HCT116 (cell line): ENCODE data around the gene TBC1D17.

Experiments used
- CTCF ChIP-seq, 3 experiments: fragments of 200-600 bp in 1 of 3; sonication (generic) in 1 of 3; IDR thresholded peaks in 2 of 3; conservative IDR thresholded peaks in 1 of 3; 2 replicates each; pipeline ENCODE4 v1.5.1; 2012 to 2017; ENCODE audit warnings: low read depth in 2 of 3, low read length in 2 of 3, antibody characterized with exemption in 1 of 3, borderline replicate concordance in 1 of 3, control low read depth in 1 of 3, mild to moderate bottlenecking in 1 of 3, mixed read lengths in 1 of 3, mixed run types in 1 of 3, moderate library complexity in 1 of 3; ENCODE audit not compliant: insufficient read depth in 1 of 3
- SRF ChIP-seq: IDR thresholded peaks from 2 replicates; pipeline ENCODE4 v1.6.1; 2012; ENCODE audit warnings: low read depth

- TF ChIP-seq CTCF (IDR thresholded peaks at IDR 0.05 in 2 of 3, conservative IDR thresholded peaks at IDR 0.05 in 1 of 3; ENCODE audit: borderline replicate concordance in 1 of 3, insufficient read depth in 1 of 3, low read depth in 2 of 3, low read length in 2 of 3) (no peak), SRF (no peak)
These were observed 9.6 kb downstream of the TBC1D17 start for GRCh38 chr19:49887037-49887664.
